Measurements from ENCODE around the gene ALOX15B.
"Not testable (repeated sequence)": the region's sequence is repeated elsewhere in the genome, so short reads cannot be mapped to it uniquely, and the experiment has no call there.

DNA sequence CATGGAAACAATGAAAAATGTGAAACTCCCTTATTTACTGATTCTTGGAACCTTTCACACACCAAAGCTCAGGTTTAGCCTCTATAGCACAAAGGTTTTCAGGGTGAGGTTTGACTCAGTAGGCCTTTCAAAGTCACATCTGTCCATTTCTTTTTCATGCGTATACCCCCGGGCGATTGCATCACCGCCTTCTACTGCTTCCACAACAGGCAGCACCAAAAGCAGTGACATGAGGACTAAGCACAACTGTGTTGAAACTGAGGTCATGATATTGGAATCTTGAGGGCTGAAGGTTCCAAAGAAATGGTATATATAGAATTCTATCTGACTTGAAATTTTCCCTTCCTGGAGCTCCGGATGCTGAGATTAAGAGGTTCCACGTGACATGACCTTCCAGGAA, 14.7 kb upstream of the ALOX15B start:
- TF ChIP-seq, protein P1, sequence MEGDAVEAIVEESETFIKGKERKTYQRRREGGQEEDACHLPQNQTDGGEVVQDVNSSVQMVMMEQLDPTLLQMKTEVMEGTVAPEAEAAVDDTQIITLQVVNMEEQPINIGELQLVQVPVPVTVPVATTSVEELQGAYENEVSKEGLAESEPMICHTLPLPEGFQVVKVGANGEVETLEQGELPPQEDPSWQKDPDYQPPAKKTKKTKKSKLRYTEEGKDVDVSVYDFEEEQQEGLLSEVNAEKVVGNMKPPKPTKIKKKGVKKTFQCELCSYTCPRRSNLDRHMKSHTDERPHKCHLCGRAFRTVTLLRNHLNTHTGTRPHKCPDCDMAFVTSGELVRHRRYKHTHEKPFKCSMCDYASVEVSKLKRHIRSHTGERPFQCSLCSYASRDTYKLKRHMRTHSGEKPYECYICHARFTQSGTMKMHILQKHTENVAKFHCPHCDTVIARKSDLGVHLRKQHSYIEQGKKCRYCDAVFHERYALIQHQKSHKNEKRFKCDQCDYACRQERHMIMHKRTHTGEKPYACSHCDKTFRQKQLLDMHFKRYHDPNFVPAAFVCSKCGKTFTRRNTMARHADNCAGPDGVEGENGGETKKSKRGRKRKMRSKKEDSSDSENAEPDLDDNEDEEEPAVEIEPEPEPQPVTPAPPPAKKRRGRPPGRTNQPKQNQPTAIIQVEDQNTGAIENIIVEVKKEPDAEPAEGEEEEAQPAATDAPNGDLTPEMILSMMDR (IDR thresholded peaks at IDR 0.05 in 8 of 11, conservative IDR thresholded peaks at IDR 0.05 in 3 of 11), result not testable (repeated sequence)
- not testable (repeated sequence) for TF ChIP-seq POLR2AphosphoS5, POLR2A (IDR thresholded peaks at IDR 0.05)
